Stimulated activated CD8-positive, alpha-beta memory T cell treated with anti-CD3 and anti-CD28 coated beads, Interleukin-2, amount 100 ng/mL, for 48 hours (primary cell): ENCODE data around the gene PDE4DIP.
"Not testable (repeated sequence)": the region's sequence is repeated elsewhere in the genome, so short reads cannot be mapped to it uniquely, and the experiment has no call there.

Experiments used
- DNase-seq, 2 donors: peaks; one replicate each; pipeline ENCODE4 v3.0.0-alpha.2; 2020; ENCODE audit warnings: low read depth in 2 of 2

PDE4DIP gene

DNA sequence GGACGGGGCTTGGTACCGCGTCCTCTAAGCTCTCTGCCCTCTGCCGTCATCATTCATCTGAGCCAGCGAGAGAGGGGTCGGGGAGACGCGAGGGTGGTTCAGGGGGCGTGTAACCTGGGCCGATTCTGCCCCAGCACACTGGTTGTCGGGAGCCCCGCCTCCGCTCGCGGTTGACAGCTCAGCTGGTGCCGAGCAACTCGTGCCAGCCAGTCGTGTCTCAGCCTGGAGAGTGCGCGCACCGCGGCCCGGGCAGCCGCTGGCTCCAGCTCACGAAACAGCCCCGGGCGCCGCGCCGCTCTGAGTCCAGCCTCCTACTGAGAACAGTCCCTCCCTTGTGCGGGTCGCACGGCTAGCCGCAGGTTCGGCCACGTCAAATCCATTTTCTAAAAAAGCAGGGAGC is at the start of gene PDE4DIP:
Gene PDE4DIP (plus strand): TSS at position 209 of the 400 bp plus-strand sequence. CDS start 347 bp downstream, outside the sequence.
- DNase-seq: peak; percentile 16 to 22

DNA sequence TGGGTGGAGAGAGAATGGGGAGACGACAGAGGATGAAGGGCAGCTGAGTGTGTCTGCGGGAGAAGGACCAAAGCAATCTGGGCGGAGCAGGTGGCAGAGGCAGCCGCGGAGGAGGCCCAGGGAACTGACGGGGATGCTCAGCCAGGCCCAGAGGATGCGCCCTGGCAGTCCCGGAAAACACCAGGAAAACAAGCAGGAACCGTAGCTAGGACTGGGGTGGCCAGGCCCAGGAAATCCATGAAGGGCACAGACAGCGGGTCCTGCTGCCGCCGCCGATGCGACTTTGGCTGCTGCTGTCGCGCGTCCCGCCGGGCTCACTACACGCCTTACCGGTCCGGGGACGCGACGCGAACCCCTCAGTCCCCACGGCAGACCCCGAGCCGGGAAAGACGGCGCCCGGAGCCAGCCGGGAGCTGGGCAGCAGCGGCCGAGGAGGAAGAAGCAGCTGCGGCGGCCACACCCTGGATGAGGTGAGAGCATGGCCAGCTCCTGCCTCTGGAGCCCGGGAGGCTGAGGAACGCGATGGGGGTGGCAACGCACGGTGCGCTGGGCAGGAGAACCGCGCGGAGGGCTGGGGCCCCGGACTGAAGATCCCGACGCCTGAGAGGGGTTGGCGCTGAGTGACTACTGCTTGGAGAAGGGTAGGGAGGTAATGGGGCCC is 35.8 kb upstream of the PDE4DIP start:
- DNase-seq: not testable (repeated sequence)

DNA sequence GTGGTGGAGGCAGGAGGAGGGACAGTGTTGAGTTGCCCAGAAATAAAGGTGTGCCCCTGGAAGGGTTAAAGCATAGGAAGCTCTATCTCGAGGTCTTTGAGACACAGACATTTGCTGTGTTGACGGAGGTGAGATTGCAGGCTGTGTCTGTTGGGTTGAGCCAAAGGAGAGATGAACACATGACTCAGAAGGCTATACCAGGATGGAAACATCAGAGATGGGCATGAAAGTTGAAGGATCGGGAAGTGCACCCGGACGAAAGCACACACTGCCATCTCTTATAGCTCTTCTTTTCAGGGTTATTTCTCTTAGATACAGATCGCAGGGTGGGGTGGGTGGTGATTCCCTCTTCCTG is 35.3 kb upstream of the PDE4DIP start:
- DNase-seq: not testable (repeated sequence)

DNA sequence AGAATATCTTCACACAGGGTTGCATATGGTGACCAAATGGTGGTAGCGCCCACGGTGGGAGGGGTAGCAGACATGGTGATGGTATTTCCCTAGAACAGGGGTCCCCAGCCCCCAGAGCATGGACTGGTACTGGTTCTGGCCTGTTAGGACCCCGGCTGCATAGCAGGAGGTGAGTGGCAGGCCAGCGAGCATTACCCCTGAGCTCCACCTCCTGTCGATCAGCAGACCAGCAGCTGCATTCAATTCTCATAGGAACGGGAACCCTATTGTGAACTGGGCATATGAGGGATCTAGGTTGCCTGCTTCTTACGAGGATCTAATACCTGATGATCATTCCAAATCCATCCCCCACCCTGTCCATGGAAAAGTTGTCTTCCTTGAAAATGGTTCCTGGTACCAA is 22.0 kb upstream of the PDE4DIP start:
- not testable (repeated sequence) for DNase-seq

DNA sequence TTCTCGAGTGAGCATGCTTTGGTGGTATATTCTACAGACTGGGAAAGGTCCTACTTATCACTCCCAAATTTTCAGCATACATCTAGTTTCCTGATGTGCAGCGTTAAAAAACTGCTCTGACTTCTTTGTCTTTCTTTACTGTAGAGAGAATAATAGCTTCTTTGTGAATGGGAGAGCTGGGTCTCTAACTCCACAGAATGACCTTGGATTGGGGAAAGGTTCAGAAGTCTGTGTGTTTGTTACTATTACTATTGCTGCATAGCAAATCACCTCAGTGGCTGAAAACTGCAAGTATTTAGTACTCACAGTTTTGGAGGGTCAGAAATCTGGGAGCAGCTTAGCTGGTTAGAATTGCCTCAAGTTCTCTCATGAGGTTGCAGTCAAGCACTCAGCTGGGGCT is 20.4 kb upstream of the PDE4DIP start:
- DNase-seq: not testable (repeated sequence)

DNA sequence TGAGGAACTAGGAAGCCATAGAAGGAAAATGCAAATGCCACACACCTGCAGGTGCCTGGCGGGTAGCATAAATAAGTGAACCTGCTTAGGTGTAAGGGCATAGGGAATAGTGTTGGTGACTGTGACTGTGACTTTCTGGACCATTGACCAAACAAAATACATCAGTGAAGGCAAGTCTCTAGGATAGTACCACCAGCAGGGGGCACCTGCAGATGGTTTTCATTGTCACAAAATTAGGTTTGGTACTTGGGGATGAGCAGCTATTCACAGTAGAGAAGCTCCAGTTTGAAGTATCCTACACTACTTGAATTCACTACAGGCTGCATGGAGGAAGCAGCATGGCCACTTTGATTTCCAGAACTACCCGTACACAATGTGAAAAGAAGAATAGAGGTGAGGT is 19.2 kb upstream of the PDE4DIP start:
- not testable (repeated sequence) for DNase-seq

DNA sequence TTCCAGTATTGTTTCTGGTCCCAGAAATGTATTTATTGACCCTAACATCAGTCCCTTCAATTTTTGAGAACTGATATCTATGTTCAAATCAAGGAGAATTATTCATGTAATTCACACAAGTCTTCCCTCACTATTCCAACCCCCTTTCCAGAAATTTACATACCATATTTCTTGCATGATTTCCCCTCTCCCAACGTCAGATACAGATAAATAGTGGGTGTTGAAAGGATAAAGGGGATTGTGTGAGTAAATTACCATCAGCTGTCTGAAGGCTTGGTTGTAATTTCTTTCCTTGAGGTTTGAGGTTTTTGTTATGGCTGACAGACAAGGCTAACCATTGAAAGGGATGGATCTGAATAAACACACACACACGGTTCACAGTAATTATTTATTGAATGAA is 15.7 kb upstream of the PDE4DIP start:
- DNase-seq: not testable (repeated sequence)

DNA sequence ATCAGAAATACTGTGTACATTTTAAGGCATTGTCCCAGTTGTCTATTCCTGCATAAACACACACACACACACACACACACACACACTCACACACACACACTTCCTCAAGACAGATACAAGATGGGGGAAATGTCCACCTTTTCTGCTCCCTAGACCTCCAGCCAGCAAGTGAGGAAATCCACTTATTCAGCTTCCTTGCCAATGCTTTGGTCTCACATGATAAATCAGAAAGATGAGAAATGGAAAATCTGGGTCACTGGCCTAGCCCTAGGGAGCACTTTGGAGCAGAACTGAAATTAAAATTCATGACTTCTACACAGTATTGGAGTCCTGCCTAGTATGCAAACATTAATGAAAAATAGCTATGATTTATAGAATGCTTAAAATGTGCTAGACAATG is 15.3 kb upstream of the PDE4DIP start:
- not testable (repeated sequence) for DNase-seq

DNA sequence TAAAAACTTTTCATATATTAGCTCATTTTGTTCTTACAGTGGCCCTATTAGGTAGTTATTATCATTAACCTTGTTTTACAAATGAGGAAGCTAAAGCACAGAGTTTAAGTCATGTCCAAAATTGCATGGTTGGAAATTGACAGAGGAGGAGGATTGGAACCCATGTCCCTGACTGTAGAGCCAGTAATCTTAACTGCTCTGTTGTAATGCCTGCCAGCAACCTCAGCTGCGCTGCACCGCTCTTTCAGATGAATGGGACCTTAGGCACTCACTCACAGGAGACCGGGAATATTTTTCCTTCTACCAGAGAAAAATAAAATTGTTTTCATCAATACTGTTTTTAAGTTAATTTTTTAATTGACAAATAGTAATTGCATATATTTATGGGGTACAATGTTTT is 14.9 kb upstream of the PDE4DIP start:
- DNase-seq: not testable (repeated sequence)

DNA sequence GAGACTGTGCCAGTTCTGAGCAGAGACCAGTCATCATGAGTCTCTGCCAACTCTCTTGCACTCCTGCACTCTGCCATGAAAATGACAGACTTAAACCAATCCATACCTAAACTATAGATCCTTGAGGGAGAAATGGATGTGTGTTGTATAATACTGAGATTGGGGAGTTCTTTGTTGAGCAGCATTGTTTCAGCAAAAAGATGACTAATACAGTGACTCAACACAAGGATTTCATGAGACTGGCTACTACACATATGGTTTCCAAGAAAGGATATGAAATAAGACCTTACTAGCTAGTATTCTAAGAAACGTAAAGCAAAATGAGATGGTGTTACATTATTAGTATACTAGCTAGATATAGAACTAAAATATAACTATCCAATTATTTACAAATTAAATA is 3.0 kb upstream of the PDE4DIP start:
- not testable (repeated sequence) for DNase-seq

DNA sequence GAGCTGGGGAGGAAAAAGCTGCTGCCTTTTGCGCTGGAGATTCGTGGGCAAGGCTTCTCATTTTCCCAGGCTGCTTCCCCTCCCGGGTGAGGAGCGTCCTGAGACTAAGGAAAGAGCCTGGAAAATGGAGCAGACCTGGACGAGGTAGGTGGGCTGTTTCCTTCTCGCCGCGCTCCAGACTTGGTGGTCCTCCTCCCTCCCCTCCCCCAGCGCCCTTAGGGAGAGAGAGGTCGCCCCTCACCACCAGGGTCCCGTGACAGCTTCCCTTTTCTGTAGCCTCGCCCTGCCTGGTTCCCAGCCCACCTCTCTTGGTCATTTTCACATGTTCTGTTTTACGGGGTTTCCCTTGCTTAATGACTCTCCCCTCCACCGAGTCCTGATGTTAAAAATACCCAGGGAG is 423 bp downstream of the PDE4DIP start:
- not testable (repeated sequence) for DNase-seq

DNA sequence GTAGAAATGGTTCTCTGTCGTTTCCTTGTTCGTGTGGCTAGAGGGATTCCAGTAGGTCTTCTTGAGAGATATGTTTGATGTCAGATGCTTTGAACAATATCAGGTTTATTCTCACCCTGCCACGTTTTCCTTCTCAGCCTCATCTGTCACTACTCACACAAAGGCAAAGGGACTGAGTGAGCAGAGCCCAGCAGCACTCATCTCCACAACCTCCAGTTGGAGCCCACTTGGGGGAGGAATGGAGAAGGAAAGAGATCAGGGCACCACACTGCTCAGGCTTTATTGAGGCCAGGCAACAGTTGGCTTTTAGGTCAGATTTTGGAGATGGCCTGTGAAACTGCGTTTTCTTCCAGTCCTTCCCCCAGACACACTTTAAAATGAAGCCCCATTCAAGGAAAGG is 840 bp downstream of the PDE4DIP start:
- DNase-seq: not testable (repeated sequence)

DNA sequence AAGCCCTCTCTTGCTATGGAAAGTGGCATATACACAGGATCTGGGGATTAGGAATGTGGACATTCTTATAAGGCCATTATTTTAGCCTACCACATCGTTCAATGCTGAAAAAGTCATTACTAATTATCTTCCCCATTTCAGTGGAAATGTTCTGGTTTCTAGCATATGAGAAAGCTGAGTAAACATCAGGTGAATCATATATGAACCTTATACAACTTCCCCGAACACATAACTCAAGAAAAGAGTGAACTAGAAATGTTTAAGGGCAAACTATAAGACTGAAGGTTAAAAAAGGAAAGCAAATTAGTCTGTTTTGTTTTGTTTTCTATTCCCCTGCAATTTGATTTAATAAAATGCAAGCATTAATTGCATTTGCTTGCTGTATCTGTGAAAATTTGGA is 6.1 kb downstream of the PDE4DIP start:
- DNase-seq: not testable (repeated sequence)

DNA sequence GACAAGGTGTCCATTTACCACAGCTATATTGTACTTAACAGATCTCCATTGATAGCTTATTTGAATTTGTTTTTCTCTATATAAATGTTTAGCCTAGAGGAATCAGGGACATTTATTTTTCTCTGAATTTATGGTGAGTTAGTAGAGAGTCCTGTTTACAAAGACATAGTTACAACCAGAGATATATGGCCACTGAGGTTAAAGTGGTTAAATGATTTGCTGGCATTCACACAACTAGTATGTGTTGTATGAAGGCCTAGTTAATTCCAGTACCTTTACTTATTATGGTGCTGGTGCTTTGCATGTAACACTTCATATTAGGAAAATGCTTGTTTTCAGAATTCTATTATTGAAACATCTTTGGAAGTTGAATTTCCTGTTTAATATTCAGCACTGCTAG is 6.6 kb downstream of the PDE4DIP start:
- DNase-seq: not testable (repeated sequence)

DNA sequence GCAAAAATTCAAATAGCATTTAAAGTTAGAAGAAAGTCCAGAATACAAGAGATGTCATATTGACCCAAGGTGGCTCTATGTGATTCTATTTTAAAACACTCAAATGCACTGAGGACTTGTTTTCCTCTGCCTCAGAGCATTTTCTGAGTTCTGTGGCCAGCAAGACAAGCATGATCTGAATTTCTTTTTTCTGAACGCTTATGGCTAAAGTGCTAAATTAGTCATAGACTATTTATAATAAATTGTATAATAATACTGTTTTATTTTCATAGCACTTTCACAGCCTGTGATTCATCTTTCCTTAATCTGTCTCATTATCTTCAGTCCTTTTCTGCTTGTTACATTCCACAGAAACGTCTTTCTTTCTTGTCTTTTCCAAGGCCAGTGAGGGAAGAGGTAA is 7.5 kb downstream of the PDE4DIP start:
- DNase-seq: not testable (repeated sequence)

DNA sequence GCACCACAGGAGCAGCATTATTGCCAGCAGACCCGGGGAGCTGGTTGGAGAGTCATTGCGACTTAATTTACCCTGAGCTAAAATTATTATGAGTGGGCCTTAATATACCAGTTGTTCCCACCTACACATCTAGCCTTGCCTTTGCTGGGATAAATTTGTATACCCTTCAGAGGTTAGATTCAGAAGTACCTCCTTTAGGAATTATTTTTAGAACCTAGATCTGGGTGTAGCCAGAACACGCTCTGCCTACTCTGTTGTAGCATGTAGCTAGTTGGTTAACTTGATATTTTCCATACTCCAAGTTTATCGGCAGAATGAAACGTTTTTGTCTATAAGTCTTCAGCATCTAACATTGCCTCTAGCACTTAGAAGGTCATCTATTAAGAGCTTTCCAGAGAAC is 9.1 kb downstream of the PDE4DIP start:
- DNase-seq: not testable (repeated sequence)

DNA sequence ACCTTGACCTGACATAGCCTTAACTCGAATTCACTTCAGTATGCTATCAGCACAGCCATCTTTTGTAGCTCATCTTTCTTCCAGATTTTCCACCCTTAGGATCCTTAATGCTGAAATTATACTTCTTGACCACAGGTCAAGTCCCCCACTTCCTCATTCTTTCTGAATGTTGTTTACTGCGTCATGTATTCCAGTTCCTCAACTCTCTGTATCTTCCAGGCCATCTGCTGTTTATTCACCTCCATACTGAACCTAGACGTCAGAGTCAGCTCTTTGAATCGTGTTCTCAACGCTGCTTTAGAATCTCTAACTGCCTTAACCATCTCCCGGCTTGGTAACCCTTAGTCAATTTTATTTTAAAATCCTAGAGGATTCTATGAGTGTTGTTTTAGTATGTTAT is 9.8 kb downstream of the PDE4DIP start:
- DNase-seq: not testable (repeated sequence)

DNA sequence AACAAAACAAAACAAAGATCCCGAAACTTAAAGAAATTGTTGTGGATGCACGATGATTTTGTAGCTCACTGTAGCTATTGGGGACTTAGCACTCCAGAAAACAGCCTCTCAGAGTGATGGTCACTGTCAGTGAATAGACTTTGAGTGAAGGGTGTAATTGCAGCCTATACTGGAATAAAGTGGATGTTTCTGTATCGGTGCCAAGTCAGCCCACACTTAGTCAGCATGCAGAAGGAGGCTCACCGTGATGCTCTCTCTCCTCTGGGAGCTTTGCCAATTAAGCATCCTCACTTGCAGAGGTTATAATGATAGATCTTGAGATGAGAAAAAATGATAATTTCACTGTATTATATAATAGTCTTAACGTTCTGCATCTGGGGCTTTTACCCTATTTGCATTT is 11.1 kb downstream of the PDE4DIP start:
- not testable (repeated sequence) for DNase-seq

DNA sequence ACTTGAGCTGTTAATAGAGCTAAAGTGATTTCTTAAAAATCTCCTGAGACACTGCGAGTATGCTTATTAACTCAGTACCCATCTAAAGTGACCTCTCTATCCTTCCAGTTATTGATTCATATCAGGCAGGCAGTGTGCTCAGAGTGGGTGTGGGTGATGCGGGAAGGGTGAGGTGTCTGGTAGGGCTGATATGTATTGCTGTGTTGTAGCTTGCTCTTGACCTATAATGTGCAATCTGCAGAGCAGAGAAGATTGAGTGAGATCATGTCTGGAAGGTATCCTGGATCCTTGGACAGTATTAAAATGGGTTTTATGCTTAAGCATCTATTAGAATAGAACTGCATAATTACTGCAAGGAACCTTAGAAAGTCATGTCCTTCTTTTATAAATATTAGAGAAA is 15.8 kb downstream of the PDE4DIP start:
- DNase-seq: not testable (repeated sequence)

DNA sequence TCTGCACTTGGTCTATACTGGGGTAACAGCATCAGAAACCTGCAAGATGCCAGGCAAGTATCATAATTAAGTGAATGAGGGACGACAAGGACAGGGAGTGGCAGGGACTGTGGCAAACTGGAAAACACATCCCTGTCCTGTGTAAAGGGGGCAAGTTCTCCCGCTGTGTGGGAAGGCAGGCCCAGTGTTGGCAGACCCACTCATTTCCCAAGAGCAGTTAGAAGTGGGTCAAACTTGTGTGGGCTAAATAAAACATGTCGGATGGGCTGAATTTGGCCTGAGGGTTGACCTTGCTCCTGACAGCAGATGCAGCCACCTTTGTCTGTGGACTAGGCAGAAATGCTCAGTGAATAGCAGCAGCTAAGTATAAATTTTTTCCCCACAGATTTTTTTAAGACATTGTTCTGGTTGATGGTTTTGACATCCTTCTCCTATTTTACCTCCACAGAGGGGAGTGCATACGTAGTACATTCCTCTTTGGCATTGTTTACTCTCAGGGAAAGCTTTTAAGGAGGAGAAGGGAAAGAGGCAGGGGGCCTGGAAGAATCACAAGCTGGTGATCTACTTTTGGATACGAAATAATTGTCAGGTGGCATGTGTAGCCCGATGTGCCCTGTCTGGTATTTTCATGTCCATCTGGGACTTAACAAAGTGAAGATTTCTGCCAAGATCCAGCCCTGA is 16.5 kb downstream of the PDE4DIP start:
- not testable (repeated sequence) for DNase-seq

DNA sequence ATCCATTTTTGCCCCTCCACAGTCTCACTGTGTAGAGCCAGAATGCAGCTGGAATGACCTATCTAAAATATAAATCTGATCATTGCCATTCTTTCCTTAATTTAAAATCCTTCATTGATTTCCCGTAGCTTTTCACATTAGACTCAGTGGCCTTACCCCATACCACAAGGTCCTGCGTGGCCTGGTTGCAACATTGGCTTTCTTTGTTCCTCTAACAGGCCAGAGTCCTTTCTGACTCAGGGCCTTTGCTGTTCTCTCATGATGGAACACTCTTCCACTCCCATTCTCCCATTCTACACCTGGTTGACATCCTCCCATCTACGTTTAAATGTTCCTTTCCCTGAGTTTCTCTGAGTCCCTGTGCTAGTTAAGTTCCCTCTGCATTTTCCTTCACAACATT is 18.4 kb downstream of the PDE4DIP start:
- DNase-seq: not testable (repeated sequence)

DNA sequence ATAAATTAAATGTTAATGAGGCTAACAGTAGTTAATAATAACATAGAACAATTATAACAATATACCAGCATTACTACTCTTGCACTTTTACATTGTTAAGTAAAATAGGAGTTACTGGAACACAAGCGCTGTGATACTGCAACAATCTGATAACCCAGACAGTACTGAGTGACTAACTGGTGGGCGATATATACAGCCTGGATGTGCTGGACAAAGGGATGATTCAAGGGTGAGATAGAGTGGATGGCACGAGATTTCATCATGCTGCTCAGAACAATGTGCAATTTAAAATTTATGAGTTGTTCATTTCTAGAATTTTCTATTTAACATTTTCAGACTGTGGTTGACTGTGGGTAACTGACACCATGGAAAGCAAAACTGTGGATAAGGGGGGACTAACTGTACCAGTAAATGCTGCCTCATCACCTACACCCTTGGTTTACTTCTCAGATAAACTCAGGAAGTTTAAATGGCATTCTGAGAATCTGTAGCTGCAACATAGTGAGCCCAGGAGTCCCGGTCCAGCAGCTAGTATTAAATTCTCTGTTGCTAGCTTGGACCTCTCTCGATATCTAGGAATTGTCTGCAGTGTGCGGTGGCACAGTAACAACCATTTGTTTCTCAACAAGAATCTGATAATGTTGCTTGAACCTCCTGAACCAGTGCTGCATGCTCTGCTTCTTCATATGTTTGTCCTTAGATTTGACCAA is 24.9 kb downstream of the PDE4DIP start:
- not testable (repeated sequence) for DNase-seq

DNA sequence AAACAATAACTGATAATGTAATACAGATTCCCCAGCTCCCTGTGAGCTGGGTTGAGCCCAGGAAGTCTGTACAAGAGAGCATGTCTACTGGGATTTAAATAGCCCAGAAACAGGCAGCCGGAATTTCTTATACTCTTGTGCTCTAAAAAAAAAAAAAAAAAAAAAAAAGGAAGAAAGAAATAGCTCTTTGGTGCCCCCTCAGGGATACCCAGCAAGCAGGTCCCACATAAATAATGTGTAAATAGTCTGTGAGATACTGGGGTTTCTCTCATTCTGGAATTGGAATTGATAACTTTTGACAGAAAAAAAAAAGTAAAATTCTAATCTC is 25.4 kb downstream of the PDE4DIP start:
- not testable (repeated sequence) for DNase-seq
